IMR-90 (cell line): ENCODE results near the gene NCOR1. TPM values are rescaled to one million over a fixed set of nuclear protein-coding genes. Genes with fewer than 3 reads are reported as not detected.

Source experiments
- ATAC-seq: fragments of 200-7000 bp; cut with Tn5 transposase; 2 replicates; pipeline ENCODE4 v1.9.1; 2020; ENCODE audit warnings: low read depth, mild to moderate bottlenecking, moderate library complexity
- BruUV-seq: library from RNA; stranded (reverse); fragments of 400-500 nt; replicated peaks from 2 replicates; lab custom pipeline; 2021; lab: Mats Ljungman, UMichigan
- CTCF ChIA-PET: fragments of 300-600 bp; formaldehyde crosslinking; extraction: SDS; loops from one replicate; lab custom pipeline; 2021; ENCODE audit warnings: antibody characterized with exemption; lab: Yijun Ruan, JAX
- POLR2A ChIA-PET: fragments of 300-600 bp; sonication (Branson Sonifier 250); formaldehyde crosslinking; loops from one replicate; lab custom pipeline; 2022; ENCODE audit warnings: antibody characterized with exemption; ENCODE audit not compliant: unreplicated experiment; lab: Charles Lee
- DNase-seq: peaks from one replicate; pipeline ENCODE4 v3.0.0; 2013
- H2AFZ ChIP-seq: replicated peaks from 2 replicates; pipeline ENCODE3; 2013; ENCODE audit warnings: low read length, mild to moderate bottlenecking; ENCODE audit not compliant: poor library complexity
- H2AK5ac ChIP-seq: 2 replicates; pipeline ENCODE4 v1.6.1; 2013; ENCODE audit warnings: low read depth, low read length, inconsistent platforms
- H2AK9ac ChIP-seq: replicated peaks from 2 replicates; pipeline ENCODE3; 2013; ENCODE audit warnings: mild to moderate bottlenecking, low read depth, low read length, moderate library complexity; ENCODE audit not compliant: poor library complexity
- H2BK120ac ChIP-seq: 2 replicates; pipeline ENCODE4 v1.6.1; 2013; ENCODE audit warnings: low read depth, low read length, inconsistent platforms
- H2BK15ac ChIP-seq: 3 replicates; pipeline ENCODE4 v1.6.1; 2013; ENCODE audit warnings: low read depth, low read length, inconsistent platforms
- H2BK20ac ChIP-seq: 2 replicates; pipeline ENCODE4 v1.6.1; 2013; ENCODE audit warnings: low read depth, mild to moderate bottlenecking, inconsistent platforms, low read length, moderate library complexity
- H2BK5ac ChIP-seq: 2 replicates; pipeline ENCODE4 v1.6.1; 2013; ENCODE audit warnings: mild to moderate bottlenecking, low read depth, low read length, inconsistent platforms; ENCODE audit not compliant: poor library complexity, severe bottlenecking
- H3K14ac ChIP-seq: replicated peaks from 2 replicates; pipeline ENCODE4 v1.6.1; 2013; ENCODE audit warnings: low read depth, low read length, inconsistent platforms
- H3K18ac ChIP-seq: 2 replicates; pipeline ENCODE4 v1.6.1; 2013; ENCODE audit warnings: low read depth, low read length, control low read depth
- H3K23ac ChIP-seq: 2 replicates; pipeline ENCODE4 v1.6.1; 2013; ENCODE audit warnings: low read depth, low read length, inconsistent platforms
- H3K27ac ChIP-seq: 2 replicates; pipeline ENCODE4 v1.5.1; 2013; ENCODE audit warnings: mild to moderate bottlenecking, control low read depth, low read length; ENCODE audit not compliant: insufficient read depth
- H3K27me3 ChIP-seq: 2 replicates; pipeline ENCODE4 v1.6.1; 2013; ENCODE audit warnings: low read length; ENCODE audit not compliant: control insufficient read depth, insufficient read depth
- H3K36me3 ChIP-seq: 2 replicates; pipeline ENCODE4 v1.6.1; 2013; ENCODE audit warnings: low read length, mixed read lengths; ENCODE audit not compliant: control insufficient read depth, insufficient read depth
- H3K4ac ChIP-seq: 2 replicates; pipeline ENCODE4 v1.6.1; 2013; ENCODE audit warnings: low read depth, low read length, inconsistent platforms
- H3K4me1 ChIP-seq: 2 replicates; pipeline ENCODE4 v1.6.1; 2013; ENCODE audit warnings: low read length, mixed read lengths; ENCODE audit not compliant: control insufficient read depth, insufficient read depth
- H3K4me2 ChIP-seq: 2 replicates; pipeline ENCODE4 v1.6.1; 2013; ENCODE audit warnings: low read depth, mild to moderate bottlenecking, control low read depth, low read length, moderate library complexity
- H3K4me3 ChIP-seq: 2 replicates; pipeline ENCODE4 v1.5.1; 2013; ENCODE audit warnings: low read depth, mild to moderate bottlenecking, control low read depth, low read length, moderate library complexity; ENCODE audit not compliant: insufficient read depth
- H3K56ac ChIP-seq: 2 replicates; pipeline ENCODE4 v1.6.1; 2013; ENCODE audit warnings: low read length, inconsistent platforms; ENCODE audit not compliant: insufficient read depth; ENCODE audit errors: extremely low read depth
- H3K79me1 ChIP-seq, 2 experiments: 2 replicates each; pipeline ENCODE4 v1.6.1; 2013; ENCODE audit warnings: low read length in 2 of 2, inconsistent platforms in 1 of 2, low read depth in 1 of 2
- H3K9ac ChIP-seq: 2 replicates; pipeline ENCODE4 v1.6.1; 2013; ENCODE audit warnings: low read depth, low read length, control low read depth
- H3K9me1 ChIP-seq: 2 replicates; pipeline ENCODE4 v1.6.1; 2013; ENCODE audit warnings: low read length, inconsistent platforms; ENCODE audit not compliant: insufficient read depth
- H3K9me3 ChIP-seq: 2 replicates; pipeline ENCODE4 v1.6.1; 2013; ENCODE audit warnings: low read length; ENCODE audit not compliant: control insufficient read depth, insufficient read depth
- H4K20me1 ChIP-seq: 2 replicates; pipeline ENCODE4 v1.6.1; 2013; ENCODE audit warnings: low read length, inconsistent platforms; ENCODE audit not compliant: insufficient read depth
- H4K5ac ChIP-seq: 2 replicates; pipeline ENCODE4 v1.6.1; 2013; ENCODE audit warnings: mild to moderate bottlenecking, low read depth, low read length, control low read depth
- H4K8ac ChIP-seq, 2 experiments: 2 replicates each; pipeline ENCODE4 v1.6.1; 2013; ENCODE audit warnings: low read depth in 2 of 2, low read length in 2 of 2, control low read depth in 1 of 2, inconsistent platforms in 1 of 2
- H4K91ac ChIP-seq: 2 replicates; pipeline ENCODE4 v1.6.1; 2013; ENCODE audit warnings: low read depth, low read length, inconsistent platforms; ENCODE audit not compliant: insufficient read depth
- BHLHE40 ChIP-seq: fragments of 150-350 bp; IDR thresholded peaks from 2 replicates; pipeline ENCODE4 v1.6.1; 2016; ENCODE audit warnings: mild to moderate bottlenecking, low read depth, low read length
- CEBPB ChIP-seq: IDR thresholded peaks from 2 replicates; pipeline ENCODE4 v1.6.1; 2012; ENCODE audit warnings: low read depth, low read length, improper control_type of control experiment
- NFE2L2 ChIP-seq: fragments of 150-350 bp; IDR thresholded peaks from 2 replicates; pipeline ENCODE4 v1.6.1; 2016; ENCODE audit warnings: low read depth, mild to moderate bottlenecking, low read length
- POLR2A ChIP-seq: IDR thresholded peaks from 2 replicates; pipeline ENCODE4 v1.6.1; 2012; ENCODE audit warnings: mild to moderate bottlenecking, low read depth, low read length
- RAD21 ChIP-seq: IDR thresholded peaks from 2 replicates; pipeline ENCODE4 v1.6.1; 2012; ENCODE audit warnings: low read length, improper control_type of control experiment
- RFX5 ChIP-seq: IDR thresholded peaks from 2 replicates; pipeline ENCODE4 v1.8.0; 2012; ENCODE audit warnings: low read depth, mild to moderate bottlenecking, low read length, moderate library complexity
- dilution Hi-C: fragments of 300-500 bp; cut with HindIII; formaldehyde crosslinking; loops from one replicate; pipeline ENCODE4 v1.14.3; 2018; ENCODE audit warnings: low sequenced_read_pairs; ENCODE audit not compliant: unreplicated experiment
- in situ Hi-C: fragments of 300-500 bp; cut with MboI; formaldehyde crosslinking; loops from 3 replicates; pipeline ENCODE4 v1.14.3; 2019; ENCODE audit warnings: low sequenced_read_pairs, inconsistent platforms, mixed read lengths
- intact Hi-C: fragments of 100-400 bp; cut with micrococcal nuclease; formaldehyde crosslinking; loops from 2 replicates; pipeline ENCODE4 v1.10.0; 2022
- polyA plus RNA-seq, 3 experiments: library from polyadenylated mRNA; depleted of rRNA; stranded (reverse); fragments of >200 nt; gene quantifications; 2 replicates each; pipeline ENCODE4 v1.2.3, GENCODE V29; 2012; ENCODE audit warnings: low replicate concordance in 1 of 3
- total RNA-seq: library from RNA; depleted of rRNA; stranded (reverse); fragments of >200 nt; gene quantifications from 2 replicates; pipeline ENCODE4 v1.2.3, GENCODE V29; 2012

The NCOR1 gene
- total and polyA plus RNA-seq, 2 of the 4 experiments (the other 2 are of a cell fraction) = 54.5 to 80.3 TPM

GRCh38 chr17:16068323-16068722, 147.0 kb downstream of the NCOR1 start:
- H4K91ac ChIP-seq = no peak overlapping the region
- H2BK5ac ChIP-seq = no peak overlapping the region
- no peak overlapping the region for H3K14ac ChIP-seq
- H3K4me1 ChIP-seq = peaks cover 4% of the 10 kb centered on the region; the same call in 1 of the 2 replicates
- H2AK5ac ChIP-seq = no peak overlapping the region
- no peak for TF ChIP-seq RAD21
- TF ChIP-seq NFE2L2 = no peak
- TF ChIP-seq RFX5 = no peak
- TF ChIP-seq CEBPB = peak; percentile 73
- no peak for TF ChIP-seq POLR2A
- TF ChIP-seq BHLHE40 = no peak
- no peak overlapping the region for H2BK120ac ChIP-seq
- CTCF ChIA-PET = no interaction called here
- H2BK20ac ChIP-seq = no peak overlapping the region
- H3K18ac ChIP-seq = no peak overlapping the region
- H4K8ac ChIP-seq = no peak overlapping the region
- peak; percentile 17 for DNase-seq
- H3K27ac ChIP-seq = no peak overlapping the region
- H3K56ac ChIP-seq = no peak overlapping the region
- BruUV-seq = no TSS peak
- H3K23ac ChIP-seq = no peak overlapping the region
- H4K20me1 ChIP-seq = no peaks in the 10 kb centered on the region; the same call in 1 of the 2 replicates
- intact Hi-C loops = no loop called here
- peak; percentile 35; the same call in 1 of the 2 replicates for ATAC-seq
- dilution Hi-C loops = no loop called here
- H3K9ac ChIP-seq = no peak overlapping the region
- no peak overlapping the region for H2AFZ ChIP-seq
- H3K36me3 ChIP-seq = peaks cover 42% of the 10 kb centered on the region
- H3K9me1 ChIP-seq = peaks cover 9% of the 10 kb centered on the region; the same call in 1 of the 2 replicates
- in situ Hi-C loops = no loop called here
- H3K4me3 ChIP-seq = no peak overlapping the region
- no peak overlapping the region for H2BK15ac ChIP-seq
- POLR2A ChIA-PET = no interaction called here
- no peak overlapping the region for H3K4me2 ChIP-seq
- H3K9me3 ChIP-seq = no peaks in the 10 kb centered on the region
- H3K79me1 ChIP-seq = peaks cover 15 to 38% of the 10 kb centered on the region in 2 experiments
- no peak overlapping the region for H4K5ac ChIP-seq
- H2AK9ac ChIP-seq = no peak overlapping the region
- no peak overlapping the region for H3K4ac ChIP-seq
- H3K27me3 ChIP-seq = no peaks in the 10 kb centered on the region
